Spleen (tissue), 7 donors: Measurements from ENCODE around the gene CYP2F1.

ENCODE experiments used
- CTCF ChIP-seq, 11 experiments: fragments of 200-600 bp in 7 of 11; fragments of 450-650 bp in 4 of 11; sonication (generic) in 4 of 11; IDR thresholded peaks in 8 of 11; conservative IDR thresholded peaks in 3 of 11; 1 replicate in 7 of 11; 2 replicates in 4 of 11; pipeline versions ENCODE4 v1.4.0 to v1.8.0; 2016 to 2021; ENCODE audit warnings: antibody characterized with exemption in 11 of 11, inconsistent platforms in 4 of 11, mild to moderate bottlenecking in 1 of 11
- POLR2A ChIP-seq, 3 donors: fragments of 450-650 bp; IDR thresholded peaks; one replicate each; pipeline ENCODE4 v1.5.1; 2017; ENCODE audit warnings: antibody characterized with exemption in 3 of 3, mild to moderate bottlenecking in 1 of 3
- POLR2AphosphoS5 ChIP-seq, 3 donors: sonication (generic); formaldehyde crosslinking; IDR thresholded peaks; one replicate each; pipeline ENCODE4 v1.5.1; 2017; ENCODE audit warnings: antibody characterized with exemption in 3 of 3
- donor health status: DM: no; HTN: no; CAD: no; lungs with moderate emphysema.
- donor health status: DM: no; HTN: no; CAD: no.
- donor health status: DM: no; HTN: no; CAD: no.

- no peak for TF ChIP-seq POLR2A (IDR thresholded peaks at IDR 0.05)
- TF ChIP-seq CTCF (IDR thresholded peaks at IDR 0.05 in 8 of 11, conservative IDR thresholded peaks at IDR 0.05 in 3 of 11): no peak
- no peak for TF ChIP-seq POLR2AphosphoS5 (IDR thresholded peaks at IDR 0.05)
Measured at GRCh38 chr19:41085748-41086415, 28.4 kb upstream of the CYP2F1 start.
